Stimulated activated CD4-positive, alpha-beta T cell treated with anti-CD3 and anti-CD28 coated beads, Interleukin-12 subunit alpha, Interleukin-12 subunit beta, amount 100 ng/mL, for 24 hours (primary cell): ENCODE measurements around the gene CMTR1.
"Not testable (repeated sequence)": the region's sequence is repeated elsewhere in the genome, so short reads cannot be mapped to it uniquely, and the experiment has no call there.

ENCODE experiments used
- DNase-seq, 2 experiments: peaks; one replicate each; pipeline ENCODE4 v3.0.0-alpha.2; 2020; ENCODE audit warnings: low read depth in 2 of 2

Gene CMTR1

GRCh38 chr6:37432916-37433656 lies at the start of gene CMTR1:
Gene CMTR1 (plus strand): TSS chr6:37433221. CDS start chr6:37435630, 2,409 bp downstream.
- peak; percentile 95 to 97 for DNase-seq

- no peak for DNase-seq
Measured at GRCh38 chr6:37388578-37388977, 44.4 kb upstream of the CMTR1 start.

- DNase-seq = no peak
Measured at GRCh38 chr6:37389857-37390256, 43.2 kb upstream of the CMTR1 start.

- DNase-seq = no peak
Measured at GRCh38 chr6:37391120-37391519, 41.9 kb upstream of the CMTR1 start.

- no peak for DNase-seq
Measured at GRCh38 chr6:37392821-37393220, 40.2 kb upstream of the CMTR1 start.

GRCh38 chr6:37393381-37393929 lies 39.6 kb upstream of the CMTR1 start:
- no peak for DNase-seq

- no peak for DNase-seq
Measured at GRCh38 chr6:37396571-37397180, 36.3 kb upstream of the CMTR1 start.

- DNase-seq = no peak
Measured at GRCh38 chr6:37399131-37399530, 33.9 kb upstream of the CMTR1 start.

GRCh38 chr6:37399795-37400490 lies 33.1 kb upstream of the CMTR1 start:
- no peak for DNase-seq

GRCh38 chr6:37401658-37402057 lies 31.4 kb upstream of the CMTR1 start:
- DNase-seq = not testable (repeated sequence)

GRCh38 chr6:37406726-37407341 lies 26.2 kb upstream of the CMTR1 start:
- DNase-seq = no peak

GRCh38 chr6:37407948-37408347 lies 25.1 kb upstream of the CMTR1 start:
- no peak for DNase-seq

GRCh38 chr6:37409501-37409900 lies 23.5 kb upstream of the CMTR1 start:
- DNase-seq = no peak

GRCh38 chr6:37417393-37417792 lies 15.6 kb upstream of the CMTR1 start:
- no peak for DNase-seq

GRCh38 chr6:37418722-37419121 lies 14.3 kb upstream of the CMTR1 start:
- DNase-seq = no peak

- no peak for DNase-seq
Measured at GRCh38 chr6:37426058-37426944, 6.7 kb upstream of the CMTR1 start.

- DNase-seq = no peak
Measured at GRCh38 chr6:37426945-37427510, 6.0 kb upstream of the CMTR1 start.

- no peak for DNase-seq
Measured at GRCh38 chr6:37429352-37429750, 3.7 kb upstream of the CMTR1 start.

GRCh38 chr6:37432590-37432915 lies 468 bp upstream of the CMTR1 start:
- no peak for DNase-seq

- peak; percentile 17 to 37 for DNase-seq
Measured at GRCh38 chr6:37433657-37434271, 743 bp downstream of the CMTR1 start.
